Sigmoid colon (tissue), 7 donors: Measurements from ENCODE around the gene LSMEM2. TPM values are rescaled to one million over a fixed set of nuclear protein-coding genes. Genes with fewer than 3 reads are reported as not detected.

Source experiments
- DNase-seq: peaks from one replicate; pipeline ENCODE4 v3.0.0-alpha.2; 2019
- H3K27ac ChIP-seq, 4 donors: fragments of 200-600 bp; sonication (generic); one replicate each; pipeline ENCODE4 v1.5.1; 2016 to 2019; ENCODE audit warnings: mild to moderate bottlenecking in 1 of 4
- H3K27me3 ChIP-seq, 3 donors: fragments of 200-600 bp; sonication (generic); one replicate each; pipeline ENCODE4 v1.5.1; 2019; ENCODE audit warnings: mild to moderate bottlenecking in 1 of 3
- H3K36me3 ChIP-seq, 4 donors: fragments of 200-600 bp; sonication (generic); one replicate each; pipeline ENCODE4 v1.5.1; 2016 to 2019
- H3K4me1 ChIP-seq, 4 donors: fragments of 200-600 bp; sonication (generic); one replicate each; pipeline ENCODE4 v1.5.1; 2017 to 2019
- H3K4me3 ChIP-seq, 4 donors: fragments of 200-600 bp; sonication (generic); one replicate each; pipeline ENCODE4 v1.5.1; 2017 to 2019; ENCODE audit warnings: mild to moderate bottlenecking in 2 of 4, moderate library complexity in 1 of 4
- H3K9me3 ChIP-seq, 4 donors: fragments of 200-600 bp in 3 of 4; sonication (generic) in 3 of 4; one replicate each; pipeline versions ENCODE4 v1.5.1 to v1.6.1; 2013 to 2019
- CTCF ChIP-seq, 4 experiments: fragments of 450-650 bp in 3 of 4; fragments of 200-600 bp in 1 of 4; IDR thresholded peaks; one replicate each; pipeline ENCODE4 v1.5.1; 2016 to 2019; ENCODE audit warnings: antibody characterized with exemption in 4 of 4, mild to moderate bottlenecking in 3 of 4, moderate library complexity in 2 of 4
- EP300 ChIP-seq, 4 donors: sonication (generic); formaldehyde crosslinking; IDR thresholded peaks; one replicate each; pipeline ENCODE4 v1.6.1; 2017; ENCODE audit warnings: antibody characterized with exemption in 4 of 4
- POLR2A ChIP-seq, 2 donors: fragments of 450-650 bp; IDR thresholded peaks; one replicate each; pipeline ENCODE4 v1.6.1; 2016; ENCODE audit warnings: antibody characterized with exemption in 2 of 2, mild to moderate bottlenecking in 2 of 2, moderate library complexity in 2 of 2
- POLR2AphosphoS5 ChIP-seq, 4 donors: sonication (generic); formaldehyde crosslinking; IDR thresholded peaks; one replicate each; pipeline ENCODE4 v1.6.1; 2017; ENCODE audit warnings: antibody characterized with exemption in 4 of 4
- WGBS, 2 donors: extraction: QIAGEN DNeasy Blood & Tissue Kit; methylation state at CpG; one replicate each; pipeline ENCODE4 v1.1.7; 2013; 5-methylcytosine and 5-hydroxymethylcytosine counted together
- intact Hi-C: fragments of 100-400 bp; cut with DNase I; formaldehyde crosslinking; loops from one replicate; pipeline ENCODE4 v1.15.1; 2023
- polyA plus RNA-seq, 3 donors: library from polyadenylated mRNA; stranded (reverse); fragments of 200-250 nt; gene quantifications; one replicate each; pipeline ENCODE4 v1.2.3, GENCODE V29; 2013
- total RNA-seq, 4 donors: library from RNA; depleted of rRNA; stranded (reverse); fragments of >200 nt; gene quantifications; one replicate each; pipeline ENCODE4 v1.1.0, GENCODE V29; 2016
- donor health status: healthy with polysubstance abuse.
- donor health status: Bipolar disorder and iron deficiency.
- donor health status: healthy.

Gene LSMEM2
- total and polyA plus RNA-seq, 7 donors: 0.13 to 0.46 TPM; not detected in 5

- 55 to 56% methylated on average over 12 of the region's 12 CpGs for WGBS, 2 donors
- intact Hi-C loops: loop anchor here (2.0 kb wide), 1 partner anchor 21 kb away; no protein-coding TSS in a partner anchor
- peaks cover 4 to 45% (median 40%) of the 10 kb centered on the region in 4 donors for H3K4me1 ChIP-seq
- H3K4me3 ChIP-seq: peak overlapping the region; percentile 38 to 69 (median 63)
- no peaks in the 10 kb centered on the region for H3K9me3 ChIP-seq
- H3K27me3 ChIP-seq: no peaks in the 10 kb centered on the region
- peak in 1 of 2 donors; percentile 24 for TF ChIP-seq POLR2A (IDR thresholded peaks at IDR 0.05)
- TF ChIP-seq CTCF (IDR thresholded peaks at IDR 0.05): no peak
- peak in 1 of 4 donors; percentile 6 for TF ChIP-seq POLR2AphosphoS5 (IDR thresholded peaks at IDR 0.05)
- H3K27ac ChIP-seq: peak overlapping the region; percentile 88 to 89 (median 88)
- H3K36me3 ChIP-seq: no peaks in the 10 kb centered on the region
- peak; percentile 75 for DNase-seq
These were observed 21.2 kb downstream of the LSMEM2 start for GRCh38 chr3:50299929-50300680.

GRCh38 chr3:50300681-50301254 lies 21.9 kb downstream of the LSMEM2 start:
- DNase-seq: no peak
- peak overlapping the region; percentile 88 to 89 (median 88) for H3K27ac ChIP-seq
- WGBS, 2 donors: 92 to 94% methylated on average over 6 of the region's 6 CpGs
- no peaks in the 10 kb centered on the region for H3K27me3 ChIP-seq
- TF ChIP-seq POLR2A (IDR thresholded peaks at IDR 0.05): no peak
- TF ChIP-seq EP300 (IDR thresholded peaks at IDR 0.05): no peak
- no peak for TF ChIP-seq CTCF (IDR thresholded peaks at IDR 0.05)
- TF ChIP-seq POLR2AphosphoS5 (IDR thresholded peaks at IDR 0.05): no peak
- H3K4me1 ChIP-seq: peaks cover 4 to 45% (median 40%) of the 10 kb centered on the region in 4 donors
- no peaks in the 10 kb centered on the region for H3K9me3 ChIP-seq
- no peaks in the 10 kb centered on the region for H3K36me3 ChIP-seq
- H3K4me3 ChIP-seq: no peak overlapping the region
- intact Hi-C loops: no loop called here

GRCh38 chr3:50302095-50303012 lies 23.5 kb downstream of the LSMEM2 start:
- WGBS, 2 donors: 92 to 93% methylated on average over 32 of the region's 32 CpGs
- no peak for DNase-seq
- Histone ChIP-seq H3K9me3 (no peaks in the 10 kb centered on the region), H3K4me3 (no peak overlapping the region), H3K36me3 (no peaks in the 10 kb centered on the region), H3K4me1 (peaks cover 4 to 45% (median 40%) of the 10 kb centered on the region in 4 donors), H3K27me3 (no peaks in the 10 kb centered on the region), H3K27ac (peak overlapping the region; percentile 48 to 72 (median 58))
- intact Hi-C loops: no loop called here
- TF ChIP-seq EP300 (IDR thresholded peaks at IDR 0.05) (no peak), POLR2AphosphoS5 (IDR thresholded peaks at IDR 0.05) (no peak), CTCF (IDR thresholded peaks at IDR 0.05) (no peak), POLR2A (IDR thresholded peaks at IDR 0.05) (no peak)

- no peaks in the 10 kb centered on the region for H3K27me3 ChIP-seq
- peak within 1 kb of the TSS; percentile 48 to 72 (median 58) for H3K27ac ChIP-seq
- no peaks in the 10 kb centered on the region for H3K9me3 ChIP-seq
- intact Hi-C loops: no loop called here
- WGBS, 2 donors: 40 to 71% methylated on average over 14 of the region's 14 CpGs
- no peaks in the 10 kb centered on the region for H3K36me3 ChIP-seq
- DNase-seq: peak; percentile 83
- peak within 1 kb of the TSS in 1 of 4 donors; percentile 14 for H3K4me3 ChIP-seq
- no peak for TF ChIP-seq EP300 (IDR thresholded peaks at IDR 0.05)
- TF ChIP-seq POLR2AphosphoS5 (IDR thresholded peaks at IDR 0.05): peak in 2 of 4 donors; percentile 30 to 49
- peaks cover 4 to 38% (median 37%) of the 10 kb centered on the region in 4 donors for H3K4me1 ChIP-seq
These were observed 24.3 kb downstream of the LSMEM2 start, which contains the start of gene HYAL1 for GRCh38 chr3:50303013-50303815. HYAL1 (minus strand) TSS chr3:50303574; CDS start chr3:50302956, 618 bp downstream.
